B cell (primary cell): Measurements from ENCODE around the gene DIP2A.

Experiments
- CTCF ChIP-seq: fragments of 200-600 bp; IDR thresholded peaks from one replicate; pipeline ENCODE4 v1.8.0; 2022; ENCODE audit warnings: antibody characterized with exemption, mild to moderate bottlenecking
- EZH2 ChIP-seq: IDR thresholded peaks from 2 replicates; pipeline ENCODE4 v1.6.1; 2012; ENCODE audit warnings: borderline replicate concordance, low read depth, mild to moderate bottlenecking, moderate library complexity, low read length; ENCODE audit not compliant: insufficient read depth, poor library complexity, severe bottlenecking

GRCh38 chr21:46474382-46474781 lies 15.7 kb downstream of the DIP2A start:
- no peak for TF ChIP-seq CTCF
- TF ChIP-seq EZH2 = no peak
